SW480 (cell line): ENCODE data around the gene CEP19.

Experiments
- DNase-seq: peaks from one replicate; pipeline ENCODE4 v3.0.0-alpha.2; 2016; ENCODE audit warnings: low spot score

CEP19 gene

DNA sequence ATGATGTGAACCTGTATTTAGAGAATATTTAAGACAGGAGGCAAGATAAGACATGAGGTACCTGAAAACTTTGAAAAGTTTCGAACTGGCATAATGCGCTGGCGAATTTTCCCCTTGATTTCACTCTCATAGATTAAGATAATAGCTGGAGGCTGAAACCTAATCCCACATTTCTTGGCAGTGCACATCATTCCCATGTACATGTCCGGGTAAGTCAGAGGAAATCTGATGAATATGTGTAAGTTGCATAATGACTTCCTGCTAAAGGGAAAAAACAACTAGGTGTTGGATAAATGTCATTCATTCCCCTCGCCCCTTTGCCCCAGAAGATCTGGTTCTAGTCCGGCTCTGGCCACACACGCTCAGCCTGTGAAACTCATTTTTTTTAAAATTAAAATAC is 3.6 kb downstream of the CEP19 start:
- no peak for DNase-seq

DNA sequence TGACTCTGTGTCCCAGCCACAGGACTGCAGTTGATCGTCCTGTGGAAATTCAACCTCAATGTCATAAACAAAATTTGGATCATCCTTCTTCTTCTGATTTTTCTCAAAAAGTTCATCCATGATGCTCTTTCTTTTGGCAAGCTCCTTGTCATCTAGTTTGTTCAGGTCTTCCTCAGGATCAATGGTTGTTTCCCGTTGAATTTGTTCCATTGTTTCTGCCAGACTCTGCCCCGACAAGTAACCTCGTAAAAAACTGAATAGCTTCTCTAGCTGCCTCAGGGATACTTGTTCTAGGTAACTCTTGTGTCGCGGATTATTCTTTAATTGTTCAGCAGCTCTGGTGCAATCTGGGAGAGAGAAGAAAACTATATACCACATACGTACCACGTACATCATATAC is 4.5 kb downstream of the CEP19 start:
- DNase-seq, result no peak

DNA sequence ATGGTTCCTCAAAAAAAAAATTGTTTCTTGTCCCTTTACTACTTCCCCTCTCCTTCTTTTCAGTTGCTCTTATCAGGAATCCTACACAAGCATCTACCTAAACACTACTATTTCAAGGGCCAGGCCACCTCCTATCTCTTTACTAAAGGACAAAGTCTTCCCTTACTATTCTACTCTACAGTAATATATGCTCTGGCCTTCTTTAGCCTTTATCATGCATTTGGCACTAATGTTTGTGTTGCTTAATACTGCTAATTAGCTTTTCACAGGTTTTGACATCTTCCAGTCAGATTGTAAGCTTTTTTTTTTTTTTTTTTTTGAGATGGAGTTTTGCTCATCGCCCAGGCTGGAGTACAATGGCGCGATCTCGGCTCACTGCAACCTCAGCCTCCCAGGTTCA is 5.3 kb downstream of the CEP19 start:
- no peak for DNase-seq

DNA sequence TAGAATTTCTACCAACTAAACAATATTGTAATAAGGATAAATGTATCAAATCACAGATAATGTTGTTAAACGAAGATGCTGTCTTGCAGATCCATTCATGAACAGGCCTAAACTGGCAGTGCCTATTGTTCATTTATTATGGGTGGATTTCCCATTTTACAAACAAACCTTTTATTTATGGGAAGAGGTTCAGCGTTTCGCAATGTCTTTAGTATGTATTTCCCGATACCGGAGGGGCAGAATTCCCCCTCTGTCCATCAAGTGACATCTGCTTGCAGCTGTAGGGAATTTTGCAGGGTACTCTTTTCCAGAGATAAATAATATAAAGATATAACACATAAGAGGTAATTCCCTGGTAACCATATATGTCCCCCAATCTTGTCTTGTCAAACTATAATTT is 5.7 kb downstream of the CEP19 start:
- DNase-seq, result no peak

DNA sequence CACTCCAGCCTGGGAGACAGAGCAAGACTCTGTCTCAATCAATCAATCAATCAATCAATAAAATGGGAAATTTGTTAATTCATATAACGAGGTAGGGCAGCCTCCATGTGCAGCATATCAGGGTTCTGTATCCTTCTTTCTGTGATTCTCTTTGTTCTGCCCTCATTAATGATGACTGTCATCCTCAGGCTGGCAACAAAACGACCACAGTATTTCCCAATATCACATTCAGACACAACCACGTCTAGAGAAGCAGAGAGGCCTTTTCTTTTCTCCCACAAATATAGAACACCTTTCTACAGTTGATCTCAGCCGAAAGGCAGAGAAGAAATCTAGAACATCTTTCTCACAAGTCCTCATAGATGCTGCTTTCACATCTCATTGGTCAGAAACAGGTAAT is 11.2 kb downstream of the CEP19 start:
- DNase-seq, result no peak

DNA sequence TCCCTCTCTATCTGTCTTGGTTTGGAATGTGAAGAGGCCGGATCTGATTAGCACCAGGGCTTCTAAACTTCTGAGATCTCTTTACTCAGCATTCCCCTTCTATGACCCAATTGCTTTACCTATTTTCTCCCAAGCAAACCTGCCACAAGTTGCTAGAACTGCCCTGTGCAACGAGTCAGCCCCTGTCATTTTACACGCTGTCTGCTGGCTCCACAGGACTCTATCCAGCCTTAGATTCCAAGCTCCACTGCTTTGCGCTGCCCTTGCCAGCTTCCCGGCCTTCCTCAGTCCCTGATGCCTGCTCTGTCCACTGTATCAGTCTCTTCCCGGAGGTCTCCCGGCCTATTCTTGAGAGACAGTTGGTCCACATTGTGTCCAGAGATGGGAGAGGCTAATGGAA is 12.3 kb downstream of the CEP19 start:
- DNase-seq, result no peak

DNA sequence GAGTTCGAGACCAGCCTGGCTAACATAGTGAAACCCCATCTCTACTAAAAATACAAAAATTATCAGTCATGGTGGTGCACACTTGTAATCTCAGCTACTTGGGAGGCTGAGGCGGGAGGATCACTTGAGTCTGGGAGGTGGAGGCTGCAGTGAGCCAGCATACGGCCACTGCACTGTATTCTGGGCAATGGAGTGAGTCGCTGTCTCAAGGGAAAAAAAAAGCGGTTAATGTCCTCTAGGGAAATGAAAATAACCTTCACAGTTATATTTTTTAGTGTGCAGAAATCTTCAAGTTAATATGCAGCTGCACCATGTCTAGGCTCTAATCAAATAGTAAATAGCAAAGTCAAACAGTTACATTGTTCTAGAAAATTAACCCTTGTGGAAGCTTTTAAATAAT is 14.8 kb downstream of the CEP19 start:
- no peak for DNase-seq

DNA sequence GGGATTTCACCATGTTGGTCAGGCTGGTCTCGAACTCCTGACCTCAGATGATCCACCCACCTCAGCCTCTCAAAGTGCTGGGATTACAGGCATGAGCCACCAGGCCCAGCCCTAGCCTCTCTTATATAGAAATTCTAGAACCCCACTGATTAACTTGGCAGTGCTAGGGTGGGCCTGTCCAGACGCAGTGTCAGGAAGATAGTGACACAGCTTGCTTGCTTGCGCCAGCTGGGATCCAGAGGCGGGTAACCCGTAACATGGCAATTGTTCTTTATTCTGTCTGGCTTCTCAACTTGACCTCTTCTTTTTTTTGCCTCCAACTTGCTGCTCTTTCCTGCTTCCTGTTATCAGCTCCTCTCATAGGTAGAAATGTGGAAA is 16.2 kb downstream of the CEP19 start:
- DNase-seq, result no peak

DNA sequence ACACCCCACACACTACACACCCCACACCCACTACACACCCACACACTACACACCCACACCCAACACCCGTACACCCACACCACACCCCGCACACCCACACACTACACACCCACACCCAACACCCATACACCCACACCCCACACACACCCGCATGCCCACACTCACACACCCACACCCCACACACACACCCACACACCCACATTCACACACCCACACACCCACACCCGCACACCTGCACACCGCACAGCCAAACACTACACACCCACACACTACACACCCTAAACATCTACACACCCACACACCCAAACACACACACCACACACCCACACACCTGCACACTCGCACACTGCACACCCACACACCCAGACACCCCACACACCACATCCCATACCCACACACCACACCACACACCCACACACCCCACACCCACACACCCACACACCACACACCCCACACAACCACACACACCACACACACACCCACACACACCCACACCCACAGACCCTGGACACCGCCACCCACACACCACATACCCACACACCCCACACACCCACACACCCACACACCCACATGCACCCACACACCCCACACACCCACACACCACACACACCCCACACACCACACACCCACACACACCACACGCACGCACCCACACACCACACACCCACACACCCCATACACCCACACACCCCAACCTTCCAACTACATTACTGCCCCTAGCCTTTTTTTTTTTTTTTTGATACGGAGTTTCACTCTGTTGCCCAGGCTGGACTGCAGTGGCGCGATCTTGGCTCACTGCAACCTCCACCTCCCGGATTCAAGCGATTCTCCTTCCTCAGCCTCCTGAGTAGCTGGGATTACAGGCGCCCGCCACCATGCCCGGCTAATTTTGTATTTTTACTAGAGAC is 16.9 kb downstream of the CEP19 start:
- DNase-seq, result no peak

DNA sequence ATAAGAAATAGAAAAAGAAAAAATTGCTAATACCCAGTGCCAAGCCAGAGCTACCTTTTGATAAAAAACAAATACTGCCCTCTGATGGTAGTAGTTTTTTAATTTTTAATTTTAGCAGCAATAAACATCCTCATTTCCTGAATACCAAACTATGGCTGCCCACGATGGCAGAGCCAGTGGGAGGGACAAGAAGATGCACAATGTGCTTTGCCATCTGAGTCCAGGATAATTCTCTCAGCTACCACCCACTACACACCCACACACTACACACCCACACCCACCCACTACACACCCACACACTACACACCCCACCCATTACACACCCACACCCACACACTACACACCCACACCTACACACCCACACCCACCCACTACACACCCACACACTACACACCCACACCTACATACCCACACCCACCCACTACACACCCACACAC is 17.8 kb downstream of the CEP19 start:
- no peak for DNase-seq

DNA sequence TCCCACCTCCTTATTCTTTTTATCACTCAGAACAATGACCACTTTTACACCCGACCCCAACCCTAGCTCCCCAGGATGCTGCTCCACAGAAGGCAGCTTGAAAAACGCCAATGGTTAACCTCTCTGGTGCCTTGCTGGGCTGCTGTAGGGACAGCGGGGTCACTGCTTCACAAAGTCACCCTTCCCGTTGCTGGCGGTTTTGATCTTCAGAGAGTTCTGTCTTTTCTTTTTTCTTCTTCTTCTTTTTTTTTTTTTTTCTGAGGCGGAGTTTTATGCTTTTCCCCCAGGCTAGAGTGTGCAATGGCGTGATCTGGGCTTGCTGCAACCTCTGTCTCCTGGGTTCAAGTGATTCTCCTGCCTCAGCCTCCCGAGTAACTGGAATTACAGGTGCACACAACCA is 20.7 kb downstream of the CEP19 start:
- DNase-seq, result no peak

DNA sequence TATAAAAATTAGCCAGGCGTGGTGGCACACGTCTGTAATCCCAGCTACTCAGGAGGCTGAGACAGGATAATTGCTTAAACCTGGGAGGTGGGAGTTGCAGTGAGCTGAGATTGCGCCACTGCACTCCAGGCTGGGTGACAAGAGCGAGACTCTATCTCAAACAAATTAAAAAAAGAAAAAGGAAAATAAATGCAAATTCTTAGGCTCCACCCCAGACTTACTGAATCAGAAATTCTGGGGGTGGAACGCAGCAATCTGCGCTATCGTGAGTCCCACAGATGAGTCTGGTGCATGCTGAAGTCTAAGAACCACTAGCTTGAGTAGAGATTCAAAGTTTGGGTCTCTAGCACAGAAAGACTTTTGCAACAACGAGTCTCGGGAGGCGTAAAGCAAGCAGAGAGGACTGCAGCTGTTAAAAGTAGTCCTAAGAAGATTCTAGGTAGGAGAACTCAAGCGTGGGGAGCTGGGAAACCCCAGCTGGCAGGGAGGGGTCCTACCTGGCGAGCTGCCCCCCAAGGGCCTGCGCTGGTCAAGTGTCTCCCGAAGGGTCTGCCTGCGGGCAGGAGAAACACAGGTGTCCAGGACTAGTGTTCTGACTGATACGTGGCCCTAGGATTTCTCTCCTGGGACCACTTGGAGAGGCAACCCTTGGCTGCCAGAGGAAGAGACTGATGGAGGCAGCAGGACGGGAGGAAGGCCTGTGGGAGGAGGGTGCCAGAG is 21.9 kb downstream of the CEP19 start:
- DNase-seq, result no peak

DNA sequence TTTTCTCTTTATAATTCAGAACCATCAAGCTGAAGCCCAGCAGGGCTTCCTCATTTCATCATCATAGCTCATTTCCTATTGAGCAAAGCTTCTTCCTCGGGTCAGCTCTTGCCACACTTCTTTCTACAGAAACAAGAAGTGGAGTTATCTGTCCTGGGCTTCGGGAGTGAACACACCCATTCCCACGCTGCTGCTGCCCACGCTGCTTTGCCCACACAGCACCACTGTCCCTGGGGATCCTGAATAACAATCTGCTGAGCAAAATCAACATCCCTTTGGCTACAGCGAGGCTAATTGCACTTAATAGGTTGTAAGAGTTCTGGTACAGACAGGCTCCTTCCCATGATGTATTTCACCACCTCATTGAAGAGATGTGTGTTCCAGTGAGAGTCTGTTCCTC is 23.7 kb downstream of the CEP19 start:
- no peak for DNase-seq

DNA sequence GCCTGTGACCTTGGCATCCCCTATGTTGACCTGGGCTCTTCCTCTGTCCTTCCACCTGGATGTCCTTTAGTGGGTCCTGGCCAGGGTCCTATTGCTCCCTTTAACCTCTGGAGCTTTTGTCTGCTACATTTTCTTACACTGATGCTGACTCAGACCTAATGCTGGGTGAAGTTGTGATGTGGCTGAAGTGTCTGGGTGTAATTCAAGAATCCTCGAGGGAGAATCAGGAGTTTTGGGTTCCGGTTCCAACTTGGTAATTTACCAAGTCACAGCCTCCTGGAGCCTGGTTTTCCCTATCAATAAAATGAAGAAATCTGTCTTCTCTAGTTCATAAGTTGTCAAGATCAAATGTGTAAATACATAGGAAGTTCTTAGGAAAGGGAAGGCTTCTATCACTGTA is 25.6 kb downstream of the CEP19 start:
- no peak for DNase-seq

DNA sequence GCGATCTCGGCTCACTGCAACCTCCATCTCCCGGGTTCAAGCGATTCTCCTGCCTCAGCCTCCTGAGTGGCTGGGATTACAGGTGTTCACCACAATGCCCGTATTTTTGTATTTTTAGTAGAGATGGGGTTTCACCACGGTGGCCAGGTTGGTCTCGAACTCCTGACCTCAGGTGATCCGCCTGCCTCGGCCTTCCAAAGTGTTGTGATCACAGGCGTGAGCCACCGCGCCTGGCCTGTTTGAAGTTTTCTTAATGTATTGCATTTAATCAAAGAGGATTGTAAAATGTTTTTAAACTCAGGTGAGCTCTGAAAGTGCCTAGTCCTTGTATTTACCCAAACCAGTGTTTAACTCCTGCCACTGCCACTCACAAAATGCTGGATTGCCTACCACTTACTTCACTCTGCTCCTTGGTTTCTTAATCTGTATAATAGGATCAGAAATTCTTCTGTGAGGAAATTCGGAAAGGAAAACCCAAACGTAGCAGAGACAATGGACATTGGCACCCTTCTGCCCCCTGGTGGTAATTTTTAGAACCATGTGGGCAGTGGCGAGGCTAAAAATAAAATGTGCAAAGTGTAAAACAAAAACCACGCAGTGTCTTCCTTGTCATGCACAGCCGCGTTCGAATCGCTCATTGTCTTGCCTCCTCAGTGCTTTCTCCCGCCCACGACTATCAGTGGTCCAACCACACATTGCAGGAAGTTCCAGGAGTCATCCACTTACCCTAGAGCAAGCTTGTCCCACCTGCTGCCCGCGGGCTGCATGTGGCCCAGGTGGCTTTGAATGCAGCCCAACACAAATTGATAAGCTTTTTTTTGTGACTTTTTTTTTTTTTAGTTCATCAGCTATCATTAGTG is 27.3 kb downstream of the CEP19 start:
- peak; percentile 68 for DNase-seq

DNA sequence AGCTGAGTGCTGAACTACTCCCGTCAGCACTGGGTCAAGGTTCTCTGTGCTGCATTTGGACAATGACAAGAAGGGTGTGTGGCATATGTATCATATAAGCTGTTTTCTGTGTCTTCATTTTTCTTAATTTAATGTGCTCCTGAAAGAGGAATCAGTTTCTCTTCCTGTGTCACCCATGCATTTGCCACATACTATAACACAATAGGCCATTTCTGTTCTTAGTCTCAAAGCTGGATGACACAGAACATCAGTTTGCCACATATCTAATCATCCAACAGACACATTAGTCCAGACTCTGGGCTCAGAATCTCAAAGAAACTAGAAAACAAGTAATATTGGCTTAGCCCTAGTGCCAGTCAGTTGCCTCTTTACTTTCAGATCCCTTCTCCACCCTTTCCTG is 34.1 kb downstream of the CEP19 start:
- no peak for DNase-seq

DNA sequence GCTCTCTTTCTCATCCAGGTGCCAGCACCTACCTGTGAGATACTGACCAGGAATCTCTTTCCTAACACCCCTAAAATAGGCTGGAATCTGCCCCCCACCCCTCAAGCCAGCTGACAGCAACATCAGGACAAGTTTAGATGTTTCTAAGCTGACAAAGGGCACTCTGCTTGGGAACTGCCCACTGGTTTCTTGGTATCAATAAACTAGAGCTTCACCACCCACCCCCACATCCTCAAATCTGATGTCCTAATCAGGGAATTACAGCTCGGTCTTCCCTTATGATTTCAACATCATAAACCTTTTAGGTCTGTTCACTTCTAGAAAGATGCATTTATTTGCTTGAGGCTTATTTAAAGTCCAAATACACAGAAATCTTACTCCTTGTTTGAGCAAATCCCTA is 34.7 kb downstream of the CEP19 start:
- no peak for DNase-seq

DNA sequence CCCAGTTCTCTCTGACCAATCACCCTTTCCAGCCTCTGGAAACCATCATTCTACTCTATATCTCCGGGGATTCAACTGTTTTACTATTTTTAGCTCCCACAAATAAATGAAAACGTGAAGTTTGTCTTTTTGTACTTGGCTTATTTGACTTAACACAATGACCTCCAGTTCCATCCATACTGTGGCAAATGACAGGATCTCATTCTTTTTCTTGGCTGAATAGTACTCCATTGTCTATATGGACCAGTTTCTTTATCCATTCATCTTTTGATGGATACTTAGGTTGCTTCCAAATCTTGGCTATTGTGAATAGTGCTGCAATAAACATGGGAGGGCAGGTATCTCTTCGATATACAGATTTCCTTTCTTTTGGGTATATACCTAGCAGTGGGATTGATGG is 38.4 kb downstream of the CEP19 start:
- no peak for DNase-seq

DNA sequence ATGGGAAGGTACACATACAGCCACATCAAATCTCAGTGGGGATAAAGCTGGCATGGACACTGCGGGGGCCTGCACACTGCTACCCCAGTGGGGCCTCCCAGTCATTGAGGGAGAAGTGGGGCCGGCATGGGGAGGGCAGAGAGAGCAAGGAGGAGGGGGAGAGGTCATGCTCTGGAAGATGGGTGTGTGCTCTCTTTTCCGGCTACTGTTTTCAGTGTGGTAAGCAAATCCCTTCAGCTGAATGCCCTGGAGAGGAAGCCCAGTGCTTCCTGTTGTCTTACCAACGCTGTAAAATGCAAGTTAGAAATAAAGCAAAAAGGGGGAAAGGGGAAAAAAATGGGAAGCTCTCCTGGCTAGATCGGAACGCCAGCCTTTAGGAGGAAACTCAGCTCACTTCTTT is 41.7 kb downstream of the CEP19 start:
- no peak for DNase-seq

DNA sequence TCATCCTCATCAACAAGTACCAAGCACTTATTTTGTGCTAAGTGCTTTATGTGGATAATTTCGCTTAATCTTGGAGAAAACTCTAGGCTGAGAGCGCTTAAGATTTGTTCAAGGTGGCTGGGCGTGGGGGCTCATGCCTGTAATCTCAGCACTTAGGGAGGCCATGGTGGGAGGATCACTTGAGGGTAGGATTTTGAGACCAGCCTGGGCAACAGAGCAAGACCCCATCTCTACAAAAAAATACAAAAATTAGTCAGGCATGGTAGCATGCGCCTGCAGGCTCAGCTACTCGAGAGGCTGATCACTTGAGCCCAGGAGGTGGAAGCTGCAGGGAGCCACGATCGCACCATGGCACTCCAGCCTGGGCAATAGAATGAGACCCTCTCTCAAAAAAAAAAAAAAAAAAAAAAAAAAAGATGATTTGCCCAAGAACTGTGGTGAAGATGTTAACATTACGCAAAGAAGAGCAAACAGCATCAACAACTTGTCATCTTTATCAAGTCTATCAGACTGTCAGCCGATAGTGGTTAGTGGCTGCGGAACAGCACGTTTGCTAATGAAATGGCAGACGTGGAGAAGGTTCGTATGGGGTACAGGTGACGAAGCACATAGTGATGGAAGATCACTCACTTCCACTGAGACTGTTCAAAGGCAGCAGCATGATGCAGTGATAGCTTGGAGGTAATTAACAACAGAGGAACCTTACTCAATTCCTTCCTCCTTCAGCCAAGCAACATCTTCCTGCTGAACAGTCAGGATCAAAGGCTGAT is 44.8 kb downstream of the CEP19 start:
- no peak for DNase-seq

DNA sequence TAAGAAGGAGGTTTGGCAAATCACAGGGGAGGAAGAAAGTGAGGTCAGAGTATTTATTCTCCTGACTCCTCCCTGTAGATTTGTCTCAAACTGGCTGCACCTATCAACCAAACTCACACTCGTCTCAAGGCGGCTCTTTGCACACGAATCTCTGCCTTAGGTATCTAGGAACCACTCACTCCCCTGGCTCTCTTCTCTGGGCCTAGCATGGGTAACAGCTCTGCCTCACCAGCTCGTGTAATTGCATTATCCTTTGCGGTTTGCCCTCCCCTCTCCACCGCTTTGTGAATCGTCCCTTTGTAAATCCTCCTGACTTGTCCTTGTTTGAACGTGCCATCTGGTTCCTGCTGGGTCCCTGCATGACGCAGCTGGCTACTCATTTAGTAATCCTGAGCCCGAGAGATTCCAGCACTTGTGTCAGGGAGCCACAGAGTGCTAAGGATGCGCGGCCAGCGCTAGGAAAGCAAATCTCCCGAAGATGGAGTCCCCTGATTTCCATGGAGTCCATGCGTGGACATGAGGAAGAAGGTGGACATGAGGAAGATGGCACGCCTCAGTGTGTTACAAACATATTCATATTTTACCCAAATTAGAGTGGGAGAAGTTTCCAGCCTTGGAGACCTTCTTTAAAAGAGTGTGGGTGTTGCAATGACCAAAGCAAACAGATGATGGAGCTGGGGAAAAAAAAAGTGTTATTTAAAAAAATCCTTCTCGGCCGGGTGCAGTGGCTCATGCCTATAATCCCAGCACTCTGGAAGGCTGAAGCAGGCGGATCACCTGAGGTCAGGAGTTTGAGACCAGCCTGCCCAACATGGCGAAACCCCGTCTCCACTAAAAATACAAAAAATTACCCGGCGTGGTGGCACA is 45.8 kb downstream of the CEP19 start:
- DNase-seq, result peak; percentile 96
